Peyer's patch (tissue), 4 donors: ENCODE measurements around the gene MOCS3. TPM values are rescaled to one million over a fixed set of nuclear protein-coding genes. Genes with fewer than 3 reads are reported as not detected.
A peak's percentile ranks its signal among the peaks of the same experiment; 100 is the strongest.

Experiments used
- DNase-seq, 3 donors: peaks; one replicate each; pipeline ENCODE4 v3.0.0-alpha.2; 2017 to 2019
- H3K27ac ChIP-seq, 4 donors: fragments of 200-600 bp; sonication (generic); one replicate each; pipeline ENCODE4 v1.5.1; 2016 to 2019
- H3K27me3 ChIP-seq, 2 donors: fragments of 200-600 bp; sonication (generic); one replicate each; pipeline ENCODE4 v1.5.1; 2019
- H3K36me3 ChIP-seq, 3 donors: fragments of 200-600 bp; sonication (generic); one replicate each; pipeline ENCODE4 v1.5.1; 2016 to 2019
- H3K4me1 ChIP-seq, 4 donors: fragments of 200-600 bp; sonication (generic); one replicate each; pipeline ENCODE4 v1.5.1; 2016 to 2019
- H3K4me3 ChIP-seq, 4 donors: fragments of 200-600 bp; sonication (generic); 1 replicate in 3 of 4; 2 replicates in 1 of 4; pipeline ENCODE4 v1.5.1; 2016 to 2019; ENCODE audit warnings: mild to moderate bottlenecking in 1 of 4
- H3K9me3 ChIP-seq, 4 donors: fragments of 200-600 bp; sonication (generic); one replicate each; pipeline ENCODE4 v1.5.1; 2016 to 2019; ENCODE audit warnings: mild to moderate bottlenecking in 1 of 4
- POLR2A ChIP-seq, 2 donors: fragments of 450-650 bp; IDR thresholded peaks; one replicate each; pipeline ENCODE4 v1.5.1; 2017; ENCODE audit warnings: antibody characterized with exemption in 2 of 2, mild to moderate bottlenecking in 2 of 2, moderate library complexity in 2 of 2
- total RNA-seq, 4 donors: library from RNA; depleted of rRNA; stranded (reverse); fragments of >200 nt; gene quantifications; one replicate each; pipeline ENCODE4 v1.1.0, GENCODE V29; 2016
- TF ChIP-seq, protein P1 (sequence below), 6 experiments: fragments of 450-650 bp in 4 of 6; fragments of 200-600 bp in 2 of 6; sonication (generic) in 1 of 6; IDR thresholded peaks; one replicate each; pipeline ENCODE4 v1.5.1; 2017 to 2019; ENCODE audit warnings: antibody characterized with exemption in 6 of 6, mild to moderate bottlenecking in 3 of 6, moderate library complexity in 1 of 6

Gene MOCS3
- total RNA-seq, 4 donors from 2014 or later: 3.3 to 4.6 (median 3.7) TPM

DNA sequence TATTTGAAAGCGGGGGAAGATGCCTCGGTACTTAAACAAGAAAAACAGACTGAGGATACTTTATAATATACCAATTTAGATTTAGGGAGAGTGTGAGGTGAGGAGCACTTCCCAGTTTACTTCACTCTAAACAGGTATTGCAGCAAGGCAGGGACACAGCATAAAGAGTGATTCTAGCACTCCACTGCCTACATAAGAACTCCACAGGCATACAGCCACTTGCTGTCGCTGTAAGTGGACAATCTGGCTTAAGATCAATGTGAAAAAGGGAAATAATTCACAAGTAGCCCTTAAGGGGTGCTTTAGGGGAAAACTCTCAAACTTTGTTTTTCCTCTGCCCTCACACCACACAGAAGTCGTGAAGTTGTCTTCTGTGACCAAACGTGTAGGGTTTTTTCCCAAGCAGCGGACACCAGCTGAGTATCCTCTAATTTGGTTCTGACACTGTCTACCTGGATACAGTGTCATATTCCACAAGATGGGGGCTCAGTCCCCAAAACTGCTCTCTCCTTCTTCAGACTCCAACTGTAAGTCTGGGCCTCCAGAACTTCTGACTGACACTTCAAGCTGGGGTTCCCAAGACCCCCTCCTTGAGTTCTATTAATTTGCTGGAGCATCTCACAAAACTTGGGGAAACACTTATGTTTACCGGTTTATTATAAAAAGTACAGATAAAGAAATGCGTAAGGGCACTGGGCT is 36.7 kb upstream of the MOCS3 start:
- TF ChIP-seq, protein P1, sequence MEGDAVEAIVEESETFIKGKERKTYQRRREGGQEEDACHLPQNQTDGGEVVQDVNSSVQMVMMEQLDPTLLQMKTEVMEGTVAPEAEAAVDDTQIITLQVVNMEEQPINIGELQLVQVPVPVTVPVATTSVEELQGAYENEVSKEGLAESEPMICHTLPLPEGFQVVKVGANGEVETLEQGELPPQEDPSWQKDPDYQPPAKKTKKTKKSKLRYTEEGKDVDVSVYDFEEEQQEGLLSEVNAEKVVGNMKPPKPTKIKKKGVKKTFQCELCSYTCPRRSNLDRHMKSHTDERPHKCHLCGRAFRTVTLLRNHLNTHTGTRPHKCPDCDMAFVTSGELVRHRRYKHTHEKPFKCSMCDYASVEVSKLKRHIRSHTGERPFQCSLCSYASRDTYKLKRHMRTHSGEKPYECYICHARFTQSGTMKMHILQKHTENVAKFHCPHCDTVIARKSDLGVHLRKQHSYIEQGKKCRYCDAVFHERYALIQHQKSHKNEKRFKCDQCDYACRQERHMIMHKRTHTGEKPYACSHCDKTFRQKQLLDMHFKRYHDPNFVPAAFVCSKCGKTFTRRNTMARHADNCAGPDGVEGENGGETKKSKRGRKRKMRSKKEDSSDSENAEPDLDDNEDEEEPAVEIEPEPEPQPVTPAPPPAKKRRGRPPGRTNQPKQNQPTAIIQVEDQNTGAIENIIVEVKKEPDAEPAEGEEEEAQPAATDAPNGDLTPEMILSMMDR (IDR thresholded peaks at IDR 0.05): no peak
- TF ChIP-seq POLR2A (IDR thresholded peaks at IDR 0.05): no peak
- no peak overlapping the region for H3K27ac ChIP-seq
- no peaks in the 10 kb centered on the region for H3K9me3 ChIP-seq
- no peak overlapping the region for H3K4me3 ChIP-seq
- H3K36me3 ChIP-seq: peaks cover 0 to 9% (median 0%) of the 10 kb centered on the region in 3 donors
- H3K4me1 ChIP-seq: peaks cover 0 to 47% (median 3%) of the 10 kb centered on the region in 4 donors
- H3K27me3 ChIP-seq: no peaks in the 10 kb centered on the region
- no peak for DNase-seq

DNA sequence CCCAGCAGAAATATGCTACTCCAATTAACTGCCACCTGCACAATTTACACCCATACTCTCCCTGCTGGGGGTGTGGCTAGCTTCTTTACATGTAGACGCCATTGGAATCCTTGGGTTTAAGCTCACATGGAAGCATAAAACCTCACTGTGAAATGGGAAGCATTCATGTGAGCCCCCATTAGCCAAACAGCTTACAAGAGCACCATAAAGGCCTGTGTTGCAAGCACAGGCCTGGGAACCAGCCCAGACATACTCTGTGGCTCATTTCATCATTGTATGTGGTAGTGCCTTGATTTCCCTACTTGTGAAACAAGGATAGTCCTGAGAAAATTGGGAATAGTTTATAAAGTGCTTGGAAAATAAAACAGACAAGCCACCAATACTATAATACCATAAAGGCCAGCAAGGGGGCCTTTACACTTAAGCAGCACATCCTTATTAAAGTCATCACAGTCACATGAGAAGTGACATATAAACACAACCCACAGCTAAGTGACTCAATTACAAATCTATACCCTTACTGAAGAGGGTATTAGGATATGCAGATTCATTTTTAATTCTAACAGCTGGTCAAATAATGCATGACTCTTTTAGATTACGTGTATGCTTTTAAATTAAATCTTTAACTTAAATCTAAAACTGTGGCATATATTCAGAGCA is 34.2 kb upstream of the MOCS3 start:
- Histone ChIP-seq H3K27me3 (no peaks in the 10 kb centered on the region), H3K27ac (no peak overlapping the region), H3K36me3 (peaks cover 0 to 12% (median 0%) of the 10 kb centered on the region in 3 donors), H3K9me3 (no peaks in the 10 kb centered on the region), H3K4me1 (peaks cover 0 to 61% (median 0%) of the 10 kb centered on the region in 4 donors), H3K4me3 (no peak overlapping the region)
- no peak for TF ChIP-seq POLR2A (IDR thresholded peaks at IDR 0.05)
- TF ChIP-seq, protein P1 (IDR thresholded peaks at IDR 0.05): no peak
- DNase-seq: no peak

DNA sequence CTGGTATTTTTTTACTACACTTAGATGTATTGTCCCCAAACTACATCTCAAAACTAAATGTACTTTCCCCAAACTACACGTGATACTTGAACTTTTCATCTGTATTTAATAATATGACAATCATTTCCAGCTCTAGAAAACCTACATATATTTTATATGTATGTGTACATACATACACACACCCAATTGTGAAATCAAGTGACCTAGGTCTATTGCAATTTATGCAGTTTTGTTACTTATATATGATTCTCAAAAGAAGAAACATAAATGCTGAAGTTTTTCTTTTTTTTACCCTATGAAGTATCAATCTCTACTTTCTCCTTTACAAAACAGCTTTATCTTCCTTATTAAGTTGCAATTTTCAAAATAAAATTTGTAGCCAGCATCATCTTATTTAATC is 32.1 kb upstream of the MOCS3 start:
- DNase-seq: no peak
- H3K4me1 ChIP-seq: peaks cover 0 to 59% (median 0%) of the 10 kb centered on the region in 4 donors
- H3K36me3 ChIP-seq: peaks cover 0 to 12% (median 0%) of the 10 kb centered on the region in 3 donors
- TF ChIP-seq, protein P1 (IDR thresholded peaks at IDR 0.05): no peak
- TF ChIP-seq POLR2A (IDR thresholded peaks at IDR 0.05): no peak
- H3K27ac ChIP-seq: no peak overlapping the region
- no peaks in the 10 kb centered on the region for H3K27me3 ChIP-seq
- H3K4me3 ChIP-seq: no peak overlapping the region
- no peaks in the 10 kb centered on the region for H3K9me3 ChIP-seq

DNA sequence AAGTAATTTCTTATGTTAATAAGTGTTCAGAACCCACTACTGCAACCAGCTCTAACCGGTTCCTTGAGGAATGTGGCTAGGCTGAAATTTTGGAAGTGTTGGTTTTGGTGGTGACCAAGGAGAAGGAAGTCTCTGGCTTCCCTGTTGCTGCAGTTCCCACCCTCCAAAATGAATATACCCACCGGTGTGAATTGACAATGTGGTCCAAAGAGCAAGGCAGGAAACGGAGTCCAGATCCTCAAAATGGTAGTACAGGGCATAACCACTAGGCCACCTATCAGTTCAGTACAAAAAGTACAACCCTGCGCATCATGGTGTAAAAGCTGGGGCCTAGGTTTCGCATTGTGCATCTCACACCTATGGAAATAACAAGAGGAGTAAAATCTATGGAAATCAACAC is 30.1 kb upstream of the MOCS3 start:
- Histone ChIP-seq H3K36me3 (peaks cover 0 to 7% (median 0%) of the 10 kb centered on the region in 3 donors), H3K27ac (no peak overlapping the region), H3K4me1 (peaks cover 0 to 53% (median 0%) of the 10 kb centered on the region in 4 donors), H3K9me3 (no peaks in the 10 kb centered on the region), H3K27me3 (no peaks in the 10 kb centered on the region), H3K4me3 (peak overlapping the region in 1 of 4 donors; percentile 75)
- no peak for DNase-seq
- TF ChIP-seq POLR2A (IDR thresholded peaks at IDR 0.05): no peak
- TF ChIP-seq, protein P1 (IDR thresholded peaks at IDR 0.05): peak in 2 of 6 experiments; percentile 7 to 13

DNA sequence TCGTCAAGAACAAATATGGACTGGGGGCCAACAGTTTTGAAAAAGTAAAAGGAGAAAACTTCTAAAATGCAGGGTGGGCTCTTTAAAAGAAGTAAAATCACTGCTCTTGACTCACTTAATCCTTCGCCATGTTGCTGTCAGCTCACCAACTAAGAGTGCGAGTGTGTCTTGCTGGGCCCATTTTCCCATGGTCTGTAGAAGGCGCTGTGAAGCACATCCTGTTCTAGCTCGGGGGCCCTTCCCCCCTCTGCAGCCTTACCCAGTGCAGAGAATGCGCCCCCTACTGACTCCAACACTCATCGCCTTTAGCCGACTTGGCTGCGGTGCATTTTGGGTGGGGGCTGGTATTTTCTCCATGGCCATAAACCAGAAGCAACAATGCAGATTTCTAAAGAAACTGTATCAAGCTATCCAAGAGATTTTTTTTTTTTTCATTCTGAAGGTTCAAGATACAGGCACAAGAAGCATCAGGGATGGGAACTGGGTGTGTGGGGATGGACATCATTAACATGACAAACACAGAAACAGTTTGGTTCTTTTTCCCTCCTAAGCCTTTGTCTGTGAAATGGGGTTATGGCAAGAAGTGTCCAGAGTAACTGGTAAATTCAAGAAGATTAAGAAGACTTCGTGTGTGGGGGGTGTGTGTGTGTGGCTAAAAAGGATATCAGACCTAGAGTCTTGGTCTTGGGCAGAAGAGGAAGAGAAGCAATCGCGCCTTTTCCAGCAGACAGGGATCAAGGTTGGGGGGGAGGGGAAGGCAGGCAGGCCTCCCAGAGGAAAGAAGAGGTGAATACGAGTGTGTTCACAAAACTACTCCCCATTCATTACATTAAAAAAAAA is 29.1 kb upstream of the MOCS3 start:
- Histone ChIP-seq H3K4me1 (peaks cover 0 to 43% (median 0%) of the 10 kb centered on the region in 4 donors), H3K4me3 (peak overlapping the region; percentile 67 to 94 (median 73)), H3K9me3 (no peaks in the 10 kb centered on the region), H3K36me3 (peaks cover 0 to 17% (median 0%) of the 10 kb centered on the region in 3 donors), H3K27ac (peak overlapping the region; percentile 72 to 99 (median 84)), H3K27me3 (no peaks in the 10 kb centered on the region)
- TF ChIP-seq, protein P1 (IDR thresholded peaks at IDR 0.05): peak; percentile 87 to 98 (median 94)
- TF ChIP-seq POLR2A (IDR thresholded peaks at IDR 0.05): no peak
- DNase-seq: peak; percentile 89 to 97 (median 95)
